Heart left ventricle (tissue), 16 donors: ENCODE measurements around the gene RNF31. TPM values are rescaled to one million over a fixed set of nuclear protein-coding genes. Genes with fewer than 3 reads are reported as not detected.
"Not testable (repeated sequence)": the region's sequence is repeated elsewhere in the genome, so short reads cannot be mapped to it uniquely, and the experiment has no call there.

Experiments
- ATAC-seq, 4 donors: fragments of 200-7000 bp; cut with Tn5 transposase; one replicate each; pipeline ENCODE4 v1.9.1; 2020 to 2022; ENCODE audit warnings: moderate library complexity in 4 of 4, mild to moderate bottlenecking in 3 of 4, moderate number of reproducible peaks in 1 of 4
- DNase-seq, 5 donors: peaks; one replicate each; pipeline ENCODE4 v3.0.0-alpha.2; 2020
- H3K27ac ChIP-seq, 12 donors: fragments of 200-600 bp; sonication (generic) in 4 of 12; one replicate each; pipeline versions ENCODE4 v1.5.0 to v1.8.0; 2016 to 2022; ENCODE audit warnings: mild to moderate bottlenecking in 2 of 12
- H3K27me3 ChIP-seq, 9 donors: fragments of 200-600 bp; sonication (generic) in 2 of 9; one replicate each; pipeline versions ENCODE4 v1.5.1 to v1.8.0; 2016 to 2022; ENCODE audit warnings: mild to moderate bottlenecking in 3 of 9
- H3K36me3 ChIP-seq, 9 donors: fragments of 200-600 bp; sonication (generic) in 2 of 9; one replicate each; pipeline versions ENCODE4 v1.5.0 to v1.8.0; 2018 to 2022; ENCODE audit warnings: mild to moderate bottlenecking in 2 of 9
- H3K4me1 ChIP-seq, 12 donors: fragments of 200-600 bp; sonication (generic) in 4 of 12; one replicate each; pipeline versions ENCODE4 v1.5.0 to v1.8.0; 2016 to 2022; ENCODE audit warnings: mild to moderate bottlenecking in 3 of 12
- H3K4me3 ChIP-seq, 12 donors: fragments of 200-600 bp; sonication (generic) in 4 of 12; one replicate each; pipeline versions ENCODE4 v1.5.0 to v1.8.0; 2017 to 2022; ENCODE audit warnings: mild to moderate bottlenecking in 9 of 12, moderate library complexity in 4 of 12
- H3K9me3 ChIP-seq, 12 donors: fragments of 200-600 bp; sonication (generic) in 4 of 12; one replicate each; pipeline versions ENCODE4 v1.5.0 to v1.8.0; 2016 to 2022; ENCODE audit warnings: mild to moderate bottlenecking in 1 of 12
- POLR2A ChIP-seq, 2 donors: fragments of 450-650 bp; IDR thresholded peaks; one replicate each; pipeline ENCODE4 v1.6.1; 2017; ENCODE audit warnings: antibody characterized with exemption in 2 of 2, mild to moderate bottlenecking in 2 of 2, moderate library complexity in 2 of 2
- WGBS, 4 donors: extraction: QIAGEN DNeasy Blood & Tissue Kit in 2 of 4; methylation state at CpG; one replicate each; pipeline versions ENCODE4 v1.1.5 to v1.1.7; 2013 to 2018; 5-methylcytosine and 5-hydroxymethylcytosine counted together
- intact Hi-C, 10 donors: fragments of 100-400 bp; cut with DNase I; formaldehyde crosslinking; loops; one replicate each; pipeline versions ENCODE4 v1.11.1 to v1.14.2; 2022
- polyA plus RNA-seq, 2 donors: library from polyadenylated mRNA; stranded (reverse); fragments of 200-250 nt; gene quantifications; one replicate each; pipeline ENCODE4 v1.2.3, GENCODE V29; 2013
- total RNA-seq, 9 donors: library from RNA; depleted of rRNA in 2 of 9; stranded (reverse); fragments of >200 nt in 2 of 9; fragmentation: NEBNext Ultra II Directional in 3 of 9; extraction: Animal tissue kit (Norgen Biotek cat#: 25700) in 3 of 9; gene quantifications; one replicate each; pipeline versions ENCODE4 v1.1.0 to v1.2.4, GENCODE V29; 2016 to 2023
- TF ChIP-seq, protein P1 (sequence below), 12 donors: fragments of 200-600 bp; sonication (generic) in 4 of 12; IDR thresholded peaks; one replicate each; pipeline versions ENCODE4 v1.5.0 to v1.8.0; 2018 to 2022; ENCODE audit warnings: antibody characterized with exemption in 12 of 12, mild to moderate bottlenecking in 5 of 12
- donor health status: ischemic (EF 13 %, LVEDD 7.1; RV severe dilation, severe dysfunction).
- donor health status: healthy with polysubstance abuse.
- donor health status: DM: no; HTN: yes; CAD: no.
- donor health status: DM: no; HTN: no; CAD: no.
- donor health status: ischemic (EF 25% LVEDD 6.9; RV normal size, moderate dysfunction).
- donor health status: ischemic (EF 25% LVEDD 5.7; RV mildly dilated, moderate dysfunction).
- donor health status: healthy.
- donor health status: DM: yes; HTN: yes; CAD: no.
- donor health status: ischemic (EF 35%, LVEDD 5.7; RV mildly dilated, moderate dysfunction).
- donor health status: nonischemic (EF 11% LVEDD 7.7; RV severe dilation, severe dysfunction).
- donor health status: DM: yes; HTN: yes; CAD: no.
- donor health status: PGD.
- donor health status: ischemic (EF 29% LVEDD 5.4; RV normal size, mild dysfunction).
- donor health status: nonischemic (EF 23%, LVEDD 6.1; RV moderate dilation, normal function).

The RNF31 gene
- total and polyA plus RNA-seq, 11 donors = 31.6 to 54.2 (median 36.6) TPM

DNA sequence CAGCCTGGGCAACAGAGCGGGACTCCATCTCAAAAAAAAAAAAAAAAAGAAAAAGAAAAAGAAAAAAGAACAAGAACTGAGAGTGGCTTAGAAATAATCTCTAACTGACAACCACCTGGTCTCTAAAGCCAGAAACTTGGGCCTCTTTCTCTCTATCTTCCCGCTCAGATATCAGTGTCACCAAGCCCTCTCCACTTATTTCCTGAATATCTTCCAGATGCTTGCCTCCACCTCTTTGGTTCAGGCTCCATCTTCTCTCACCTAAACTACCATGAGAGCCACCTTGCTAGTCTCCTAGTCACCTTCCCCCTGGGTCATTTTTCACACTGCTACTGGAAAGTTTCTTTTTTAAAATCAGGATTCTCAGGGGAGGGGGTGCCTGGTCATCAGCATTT lies 49.8 kb downstream of the RNF31 start:
- intact Hi-C loops = no loop called here
- Histone ChIP-seq H3K9me3 (peaks cover 0 to 4% (median 0%) of the 10 kb centered on the region in 12 donors), H3K36me3 (peaks cover 0 to 35% (median 18%) of the 10 kb centered on the region in 9 donors), H3K4me3 (peak overlapping the region in 4 of 12 donors; percentile 89 to 99 (median 93)), H3K4me1 (peaks cover 2 to 47% (median 24%) of the 10 kb centered on the region in 12 donors), H3K27me3 (no peaks in the 10 kb centered on the region), H3K27ac (no peak overlapping the region)
- DNase-seq (no peak), ATAC-seq (no peak)
- WGBS, 4 donors = 80 to 94% (median 92%) methylated on average over 2 of the region's 2 CpGs
- TF ChIP-seq, protein P1, sequence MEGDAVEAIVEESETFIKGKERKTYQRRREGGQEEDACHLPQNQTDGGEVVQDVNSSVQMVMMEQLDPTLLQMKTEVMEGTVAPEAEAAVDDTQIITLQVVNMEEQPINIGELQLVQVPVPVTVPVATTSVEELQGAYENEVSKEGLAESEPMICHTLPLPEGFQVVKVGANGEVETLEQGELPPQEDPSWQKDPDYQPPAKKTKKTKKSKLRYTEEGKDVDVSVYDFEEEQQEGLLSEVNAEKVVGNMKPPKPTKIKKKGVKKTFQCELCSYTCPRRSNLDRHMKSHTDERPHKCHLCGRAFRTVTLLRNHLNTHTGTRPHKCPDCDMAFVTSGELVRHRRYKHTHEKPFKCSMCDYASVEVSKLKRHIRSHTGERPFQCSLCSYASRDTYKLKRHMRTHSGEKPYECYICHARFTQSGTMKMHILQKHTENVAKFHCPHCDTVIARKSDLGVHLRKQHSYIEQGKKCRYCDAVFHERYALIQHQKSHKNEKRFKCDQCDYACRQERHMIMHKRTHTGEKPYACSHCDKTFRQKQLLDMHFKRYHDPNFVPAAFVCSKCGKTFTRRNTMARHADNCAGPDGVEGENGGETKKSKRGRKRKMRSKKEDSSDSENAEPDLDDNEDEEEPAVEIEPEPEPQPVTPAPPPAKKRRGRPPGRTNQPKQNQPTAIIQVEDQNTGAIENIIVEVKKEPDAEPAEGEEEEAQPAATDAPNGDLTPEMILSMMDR (IDR thresholded peaks at IDR 0.05) = no peak
- no peak for TF ChIP-seq POLR2A (IDR thresholded peaks at IDR 0.05)

DNA sequence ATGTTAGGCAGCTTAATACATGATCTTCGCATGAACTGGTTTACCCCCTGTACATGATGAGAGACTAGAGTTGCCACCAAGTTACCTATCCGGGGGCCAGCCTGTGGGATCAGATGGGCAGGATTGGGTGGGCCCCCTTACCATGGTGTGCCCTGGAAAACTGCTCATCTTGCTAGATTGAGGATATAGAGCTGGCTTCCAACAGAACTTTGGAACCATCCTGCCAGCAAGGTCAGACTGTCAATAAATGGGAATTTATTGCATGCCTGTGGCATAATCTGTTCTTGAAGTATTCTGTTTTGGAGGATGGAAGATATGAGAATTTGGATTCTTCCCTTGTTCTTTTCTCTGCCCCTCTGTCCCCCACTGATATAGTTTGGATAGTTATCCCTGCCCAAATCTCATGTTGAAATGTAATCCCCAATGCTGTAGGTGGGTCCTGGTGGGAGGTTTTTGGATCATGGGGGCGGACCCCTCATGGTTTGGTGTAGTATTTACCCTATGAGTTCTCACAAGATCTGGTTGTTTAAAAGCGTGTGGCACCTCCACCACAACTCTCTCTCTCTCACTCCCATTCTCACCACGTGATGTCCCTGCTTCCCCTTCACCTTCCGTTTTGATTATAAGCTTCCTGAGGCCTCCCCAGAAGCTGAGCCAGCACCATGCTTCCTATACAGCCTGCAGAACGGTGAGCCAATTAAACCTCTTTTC lies 51.7 kb downstream of the RNF31 start:
- TF ChIP-seq, protein P1 (IDR thresholded peaks at IDR 0.05) = no peak
- TF ChIP-seq POLR2A (IDR thresholded peaks at IDR 0.05) = no peak
- WGBS, 4 donors = 79 to 91% (median 83%) methylated on average over 7 of the region's 7 CpGs
- peaks cover 0 to 33% (median 13%) of the 10 kb centered on the region in 9 donors for H3K36me3 ChIP-seq
- no peak overlapping the region for H3K4me3 ChIP-seq
- H3K9me3 ChIP-seq = peaks cover 0 to 4% (median 0%) of the 10 kb centered on the region in 12 donors
- H3K4me1 ChIP-seq = peaks cover 2 to 45% (median 23%) of the 10 kb centered on the region in 12 donors
- DNase-seq = no peak
- intact Hi-C loops = no loop called here
- no peaks in the 10 kb centered on the region for H3K27me3 ChIP-seq
- ATAC-seq = no peak
- H3K27ac ChIP-seq = no peak overlapping the region

DNA sequence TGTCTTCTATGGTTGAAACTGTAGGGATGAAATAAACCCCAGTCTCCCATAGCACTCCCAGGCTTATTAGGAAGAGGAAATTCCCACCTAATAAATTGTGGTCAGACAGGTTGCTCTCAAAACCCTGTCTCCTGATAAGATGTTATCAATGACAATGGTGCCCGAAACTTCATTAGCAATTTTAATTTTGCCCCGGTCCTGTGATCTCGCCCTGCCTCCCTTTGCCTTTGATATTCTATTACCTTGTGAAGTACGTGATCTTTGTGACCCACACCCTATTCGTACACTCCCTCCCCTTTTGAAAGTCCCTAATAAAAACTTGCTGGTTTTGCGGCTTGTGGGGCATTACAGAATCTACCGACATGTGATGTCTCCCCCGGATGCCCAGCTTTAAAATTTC lies 55.2 kb downstream of the RNF31 start:
- DNase-seq, H3K4me3 ChIP-seq, H3K27ac ChIP-seq, H3K27me3 ChIP-seq, ATAC-seq, intact Hi-C loops, H3K9me3 ChIP-seq: not testable (repeated sequence)
- Histone ChIP-seq H3K4me1 (peaks cover 0 to 19% (median 2%) of the 10 kb centered on the region in 12 donors), H3K36me3 (peaks cover 0 to 63% (median 32%) of the 10 kb centered on the region in 9 donors)
- 91 to 93% (median 92%) methylated on average over 8 of the region's 8 CpGs for WGBS, 4 donors

DNA sequence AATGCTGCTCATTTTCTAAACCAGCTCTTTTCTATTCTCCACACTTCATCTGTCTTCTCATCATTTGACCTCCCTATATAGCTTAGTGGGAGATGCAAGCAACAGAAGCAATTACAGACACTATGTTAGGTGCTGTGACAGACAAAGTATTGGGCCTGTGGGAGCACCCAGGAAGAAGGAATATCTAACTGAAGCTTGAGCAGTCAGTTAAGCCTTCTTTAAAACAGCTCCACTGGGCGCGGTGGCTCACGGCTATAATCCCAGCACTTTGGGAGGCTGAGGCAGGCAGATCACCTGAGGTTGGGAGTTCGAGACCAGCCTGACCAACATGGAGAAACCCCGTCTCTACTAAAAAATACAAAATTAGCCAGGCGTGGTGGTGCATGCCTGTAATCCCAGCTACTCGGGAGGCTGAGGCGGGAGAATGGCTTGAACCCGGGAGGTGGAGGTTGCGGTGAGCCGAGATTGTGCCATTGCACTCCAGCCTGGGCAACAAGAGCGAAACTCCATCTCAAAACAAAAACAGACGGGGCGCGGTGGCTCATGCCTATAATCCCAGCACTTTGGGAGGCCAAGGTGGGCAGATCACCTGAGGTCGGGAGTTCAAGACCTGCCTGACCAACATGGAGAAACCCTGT lies 56.1 kb downstream of the RNF31 start:
- peaks cover 0 to 13% (median 0%) of the 10 kb centered on the region in 12 donors for H3K4me1 ChIP-seq
- H3K9me3 ChIP-seq, intact Hi-C loops, H3K4me3 ChIP-seq, ATAC-seq, H3K27me3 ChIP-seq, H3K27ac ChIP-seq, DNase-seq: not testable (repeated sequence)
- peaks cover 0 to 71% (median 41%) of the 10 kb centered on the region in 9 donors for H3K36me3 ChIP-seq
- 91 to 99% (median 98%) methylated on average over 16 of the region's 16 CpGs for WGBS, 4 donors
